C1 segment of cervical spinal cord (tissue), 14 donors: ENCODE results near the gene TMEM163.

Experiments
- DNase-seq, 14 donors: peaks; one replicate each; lab custom pipeline; 2025; lab: John Stamatoyannopoulos, UW

The TMEM163 gene

GRCh38 chr2:134693359-134694330 is 25.2 kb downstream of the TMEM163 start:
- DNase-seq: no peak

GRCh38 chr2:134692499-134692898 is 26.3 kb downstream of the TMEM163 start:
- no peak for DNase-seq

- no peak for DNase-seq
Observed at GRCh38 chr2:134690629-134691215, 28.1 kb downstream of the TMEM163 start.

GRCh38 chr2:134689315-134689714 is 29.5 kb downstream of the TMEM163 start:
- DNase-seq: no peak

- no peak for DNase-seq
Observed at GRCh38 chr2:134685967-134686366, 32.8 kb downstream of the TMEM163 start.

GRCh38 chr2:134683561-134684112 is 35.2 kb downstream of the TMEM163 start:
- no peak for DNase-seq

GRCh38 chr2:134682726-134683125 is 36.1 kb downstream of the TMEM163 start:
- DNase-seq: no peak

- DNase-seq: no peak
Observed at GRCh38 chr2:134681201-134681600, 37.6 kb downstream of the TMEM163 start.

GRCh38 chr2:134679745-134680144 is 39.1 kb downstream of the TMEM163 start:
- DNase-seq: no peak

- DNase-seq: no peak
Observed at GRCh38 chr2:134679294-134679693, 39.5 kb downstream of the TMEM163 start.

- peak in 1 of 14 donors; percentile 17 for DNase-seq
Observed at GRCh38 chr2:134677856-134678756, 40.7 kb downstream of the TMEM163 start.

- DNase-seq: no peak
Observed at GRCh38 chr2:134676960-134677359, 41.8 kb downstream of the TMEM163 start.

GRCh38 chr2:134675314-134675713 is 43.5 kb downstream of the TMEM163 start:
- DNase-seq: no peak

GRCh38 chr2:134674687-134675086 is 44.1 kb downstream of the TMEM163 start:
- no peak for DNase-seq

GRCh38 chr2:134671513-134671912 is 47.3 kb downstream of the TMEM163 start:
- no peak for DNase-seq

GRCh38 chr2:134670955-134671354 is 47.8 kb downstream of the TMEM163 start:
- DNase-seq: peak in 6 of 14 donors; percentile 13 to 74 (median 26)

GRCh38 chr2:134669731-134670669 is 48.8 kb downstream of the TMEM163 start:
- DNase-seq: peak in 1 of 14 donors; percentile 40

GRCh38 chr2:134668821-134669220 is 50.0 kb downstream of the TMEM163 start:
- peak in 1 of 14 donors; percentile 26 for DNase-seq

GRCh38 chr2:134667541-134667940 is 51.3 kb downstream of the TMEM163 start:
- DNase-seq: no peak

- DNase-seq: no peak
Observed at GRCh38 chr2:134667081-134667480, 51.7 kb downstream of the TMEM163 start.
